Hepatocyte (in vitro differentiated cells): ENCODE measurements around the gene SLC9A6. TPM values are rescaled to one million over a fixed set of nuclear protein-coding genes. Genes with fewer than 3 reads are reported as not detected.

Experiments used
- DNase-seq: peaks from one replicate; pipeline ENCODE4 v3.0.0-alpha.2; 2016; ENCODE audit warnings: low spot score
- H2AFZ ChIP-seq: fragments of 200-600 bp; sonication (generic); 2 replicates; pipeline ENCODE4 v1.6.0; 2016; ENCODE audit warnings: antibody characterized with exemption, mild to moderate bottlenecking
- H3K27ac ChIP-seq: fragments of 200-600 bp; sonication (generic); 2 replicates; pipeline ENCODE4 v1.5.1; 2016; ENCODE audit warnings: mild to moderate bottlenecking
- H3K27me3 ChIP-seq: fragments of 200-600 bp; sonication (generic); 2 replicates; pipeline ENCODE4 v1.6.1; 2016
- H3K36me3 ChIP-seq: fragments of 200-600 bp; sonication (generic); replicated peaks from 2 replicates; pipeline ENCODE4 v1.5.1; 2016; ENCODE audit warnings: low read depth; ENCODE audit not compliant: insufficient read depth
- H3K4me1 ChIP-seq: fragments of 200-600 bp; sonication (generic); 2 replicates; pipeline ENCODE4 v1.5.1; 2016; ENCODE audit warnings: mild to moderate bottlenecking, moderate library complexity; ENCODE audit not compliant: insufficient read depth
- H3K4me2 ChIP-seq: fragments of 200-600 bp; sonication (generic); 2 replicates; pipeline ENCODE4 v1.6.0; 2016
- H3K4me3 ChIP-seq: fragments of 200-600 bp; sonication (generic); 2 replicates; pipeline ENCODE4 v1.5.1; 2016; ENCODE audit warnings: mild to moderate bottlenecking
- H3K79me2 ChIP-seq: fragments of 200-600 bp; sonication (generic); 2 replicates; pipeline ENCODE4 v1.6.0; 2017; ENCODE audit warnings: mild to moderate bottlenecking
- H3K9me2 ChIP-seq: fragments of 200-600 bp; sonication (generic); replicated peaks from 2 replicates; pipeline ENCODE4 v1.6.0; 2017; ENCODE audit warnings: mild to moderate bottlenecking; ENCODE audit not compliant: insufficient read depth
- H3K9me3 ChIP-seq: fragments of 200-600 bp; sonication (generic); 2 replicates; pipeline ENCODE4 v1.5.1; 2016; ENCODE audit warnings: low read depth, mild to moderate bottlenecking
- H4K20me1 ChIP-seq: fragments of 200-600 bp; sonication (generic); 2 replicates; pipeline ENCODE4 v1.6.0; 2016; ENCODE audit warnings: mild to moderate bottlenecking; ENCODE audit not compliant: insufficient read depth, poor library complexity, severe bottlenecking
- CTCF ChIP-seq: fragments of 200-600 bp; sonication (generic); IDR thresholded peaks from 2 replicates; pipeline ENCODE4 v1.5.1; 2016; ENCODE audit warnings: antibody characterized with exemption, mild to moderate bottlenecking; ENCODE audit not compliant: poor library complexity
- EZH2 ChIP-seq: fragments of 200-600 bp; sonication (generic); IDR thresholded peaks from 2 replicates; pipeline ENCODE4 v1.6.1; 2016; ENCODE audit warnings: antibody characterized with exemption, mild to moderate bottlenecking, borderline replicate concordance
- EZH2phosphoT487 ChIP-seq: fragments of 200-600 bp; sonication (generic); IDR thresholded peaks from one replicate; pipeline ENCODE4 v1.6.1; 2018; ENCODE audit warnings: antibody characterized with exemption, mild to moderate bottlenecking, low read depth, moderate library complexity; ENCODE audit not compliant: unreplicated experiment, severe bottlenecking
- WGBS: methylation state at CpG from one replicate; pipeline ENCODE4 v1.1.6; 2016; ENCODE audit warnings: low lambda C conversion rate; ENCODE audit errors: missing lambda C conversion rate; 5-methylcytosine and 5-hydroxymethylcytosine counted together
- polyA plus RNA-seq: library from polyadenylated mRNA; unstranded; fragments of >200 nt; fragmentation: Nextera tagmentation; extraction: Ambion mirVana; gene quantifications from 2 replicates; pipeline ENCODE4 v1.2.1, GENCODE V29; 2016
- total RNA-seq: library from RNA; depleted of rRNA; stranded (reverse); fragments of >200 nt; gene quantifications from 2 replicates; pipeline ENCODE4 v1.2.3, GENCODE V29; 2014

Gene SLC9A6
- total and polyA plus RNA-seq, 2 experiments from 2014 or later: 9.6 to 21.6 TPM

DNA sequence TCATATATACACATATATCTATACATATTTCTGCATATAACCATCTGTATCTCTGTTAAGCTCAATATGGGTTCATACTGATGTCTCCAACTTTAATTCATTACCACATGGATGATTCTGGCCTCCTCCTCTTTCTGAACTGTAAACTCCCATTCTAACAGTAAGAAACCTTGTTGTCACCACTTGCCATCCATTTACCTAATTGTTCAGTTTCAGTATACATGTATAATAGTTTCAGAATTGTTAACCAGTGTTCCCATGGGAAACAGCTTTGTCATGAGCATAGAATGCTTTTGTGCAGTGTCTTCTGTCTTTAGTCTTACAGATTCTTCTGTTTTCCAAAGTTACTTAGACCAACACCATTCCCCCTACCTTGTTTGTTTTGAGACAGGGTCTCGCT lies 35.9 kb downstream of the SLC9A6 start:
- H3K9me2 ChIP-seq: no peaks in the 10 kb centered on the region
- no peak for TF ChIP-seq EZH2
- TF ChIP-seq CTCF: no peak
- no peak for TF ChIP-seq EZH2phosphoT487
- no peak overlapping the region for H3K27ac ChIP-seq
- no peak overlapping the region for H2AFZ ChIP-seq
- no peaks in the 10 kb centered on the region for H3K27me3 ChIP-seq
- H3K9me3 ChIP-seq: no peaks in the 10 kb centered on the region
- no peak overlapping the region for H3K4me3 ChIP-seq
- 62% methylated on average over 1 of the region's 1 CpG for WGBS
- H3K4me1 ChIP-seq: no peaks in the 10 kb centered on the region
- no peaks in the 10 kb centered on the region for H4K20me1 ChIP-seq
- H3K79me2 ChIP-seq: no peaks in the 10 kb centered on the region
- no peaks in the 10 kb centered on the region for H3K36me3 ChIP-seq
- H3K4me2 ChIP-seq: no peak overlapping the region
- no peak for DNase-seq

GRCh38 chrX:136021903-136022302 lies 36.7 kb downstream of the SLC9A6 start:
- H3K79me2 ChIP-seq: no peaks in the 10 kb centered on the region
- no peaks in the 10 kb centered on the region for H4K20me1 ChIP-seq
- no peaks in the 10 kb centered on the region for H3K4me1 ChIP-seq
- H2AFZ ChIP-seq: no peak overlapping the region
- no peaks in the 10 kb centered on the region for H3K36me3 ChIP-seq
- 48% methylated on average over 1 of the region's 1 CpG for WGBS
- H3K4me3 ChIP-seq: no peak overlapping the region
- no peaks in the 10 kb centered on the region for H3K9me3 ChIP-seq
- no peaks in the 10 kb centered on the region for H3K27me3 ChIP-seq
- H3K9me2 ChIP-seq: no peaks in the 10 kb centered on the region
- no peak for DNase-seq
- H3K27ac ChIP-seq: no peak overlapping the region
- H3K4me2 ChIP-seq: no peak overlapping the region
- TF ChIP-seq EZH2 (no peak), CTCF (no peak), EZH2phosphoT487 (no peak)

GRCh38 chrX:136025091-136025490 lies 39.9 kb downstream of the SLC9A6 start:
- Histone ChIP-seq H3K27ac (no peak overlapping the region), H3K4me1 (no peaks in the 10 kb centered on the region), H3K9me3 (no peaks in the 10 kb centered on the region), H2AFZ (no peak overlapping the region), H3K27me3 (no peaks in the 10 kb centered on the region), H3K36me3 (no peaks in the 10 kb centered on the region), H4K20me1 (no peaks in the 10 kb centered on the region), H3K4me3 (no peak overlapping the region), H3K9me2 (no peaks in the 10 kb centered on the region), H3K79me2 (no peaks in the 10 kb centered on the region), H3K4me2 (no peak overlapping the region)
- no peak for DNase-seq
- TF ChIP-seq CTCF: no peak
- no peak for TF ChIP-seq EZH2phosphoT487
- TF ChIP-seq EZH2: no peak
- WGBS: 68% methylated on average over 3 of the region's 3 CpGs

- Histone ChIP-seq H3K27ac (no peak overlapping the region), H3K79me2 (no peaks in the 10 kb centered on the region), H3K27me3 (no peaks in the 10 kb centered on the region), H4K20me1 (no peaks in the 10 kb centered on the region), H3K4me3 (no peak overlapping the region), H3K9me3 (no peaks in the 10 kb centered on the region), H3K4me2 (no peak overlapping the region), H2AFZ (no peak overlapping the region), H3K36me3 (no peaks in the 10 kb centered on the region), H3K4me1 (no peaks in the 10 kb centered on the region), H3K9me2 (no peaks in the 10 kb centered on the region)
- TF ChIP-seq EZH2phosphoT487 (no peak), CTCF (peak; percentile 63)
- peak; percentile 35 for DNase-seq
Measured at GRCh38 chrX:136028383-136028984, 43.2 kb downstream of the SLC9A6 start.
